Activated naive CD4-positive, alpha-beta T cell treated with anti-CD3 and anti-CD28 coated beads, Interleukin-2, amount 10 ng/mL, durations not matched to agents 7 days and 5 days (primary cell): ENCODE data around the gene ELAVL2.

Source experiments
- CTCF ChIA-PET: fragments of 350-600 bp; sonication (Branson Sonifier 250); formaldehyde crosslinking; loops from one replicate; lab custom pipeline; 2021; ENCODE audit warnings: antibody characterized with exemption; lab: Charles Lee
- DNase-seq: peaks from one replicate; pipeline ENCODE4 v3.0.0-alpha.2; 2020
- H3K27ac Mint-ChIP-seq: one replicate; pipeline ENCODE4 v1.8.0; 2021; ENCODE audit warnings: mild to moderate bottlenecking, moderate library complexity, mixed read lengths
- H3K27me3 Mint-ChIP-seq: one replicate; pipeline ENCODE4 v1.8.0; 2021; ENCODE audit warnings: mild to moderate bottlenecking, mixed read lengths
- H3K36me3 Mint-ChIP-seq: one replicate; pipeline ENCODE4 v1.8.0; 2021; ENCODE audit warnings: mixed read lengths
- H3K4me1 Mint-ChIP-seq: one replicate; pipeline ENCODE4 v1.8.0; 2021; ENCODE audit warnings: mixed read lengths
- H3K4me3 Mint-ChIP-seq: one replicate; pipeline ENCODE4 v1.8.0; 2021; ENCODE audit warnings: mild to moderate bottlenecking, moderate library complexity, mixed read lengths
- H3K9me3 Mint-ChIP-seq: one replicate; pipeline ENCODE4 v1.8.0; 2021; ENCODE audit warnings: mixed read lengths

ELAVL2 gene

DNA sequence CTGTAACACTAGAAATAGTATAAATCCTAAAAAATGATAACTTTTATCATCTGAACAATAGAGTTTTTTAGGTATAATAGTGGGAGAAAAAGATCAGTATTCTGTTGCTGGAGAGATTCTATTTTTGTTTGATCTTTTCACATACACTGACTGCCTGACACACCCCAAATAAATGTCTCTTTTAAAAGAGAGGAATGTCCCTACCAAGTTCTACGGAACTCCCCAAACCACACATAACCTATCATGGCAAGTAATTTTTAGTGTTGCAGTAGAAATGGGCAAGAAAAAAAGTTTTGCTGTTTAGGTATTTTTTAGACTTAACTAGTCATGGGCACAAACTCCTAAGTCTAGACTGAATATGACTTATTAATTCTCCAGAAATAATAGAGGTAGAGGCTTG, 139.1 kb downstream of the ELAVL2 start:
- no peak for DNase-seq
- CTCF ChIA-PET = no interaction called here
- Mint-ChIP-seq H3K9me3 (peaks cover 2% of the 10 kb centered on the region), H3K27ac (no peak overlapping the region), H3K27me3 (no peaks in the 10 kb centered on the region), H3K4me1 (no peaks in the 10 kb centered on the region), H3K4me3 (no peak overlapping the region), H3K36me3 (no peaks in the 10 kb centered on the region)

DNA sequence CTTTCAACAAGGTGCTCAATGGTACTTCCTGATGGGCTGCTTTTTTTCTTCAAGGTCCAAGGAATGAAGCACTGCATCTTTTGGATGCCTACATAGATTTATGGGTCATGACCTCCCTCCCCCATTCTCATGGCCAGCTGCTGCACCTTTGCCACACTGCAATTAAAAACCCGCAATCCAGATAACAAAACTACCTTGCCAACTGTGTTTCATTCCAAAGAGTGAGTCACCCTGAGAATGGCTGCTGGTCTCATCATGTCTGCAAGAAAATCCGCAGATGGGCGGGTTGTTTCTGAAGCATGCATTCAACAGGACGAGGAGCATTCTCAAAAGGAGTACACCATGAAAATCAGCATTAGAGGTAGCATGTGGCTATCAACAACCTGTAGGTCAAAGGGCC, 139.8 kb downstream of the ELAVL2 start:
- Mint-ChIP-seq H3K9me3 (peaks cover 2% of the 10 kb centered on the region), H3K27me3 (no peaks in the 10 kb centered on the region)

DNA sequence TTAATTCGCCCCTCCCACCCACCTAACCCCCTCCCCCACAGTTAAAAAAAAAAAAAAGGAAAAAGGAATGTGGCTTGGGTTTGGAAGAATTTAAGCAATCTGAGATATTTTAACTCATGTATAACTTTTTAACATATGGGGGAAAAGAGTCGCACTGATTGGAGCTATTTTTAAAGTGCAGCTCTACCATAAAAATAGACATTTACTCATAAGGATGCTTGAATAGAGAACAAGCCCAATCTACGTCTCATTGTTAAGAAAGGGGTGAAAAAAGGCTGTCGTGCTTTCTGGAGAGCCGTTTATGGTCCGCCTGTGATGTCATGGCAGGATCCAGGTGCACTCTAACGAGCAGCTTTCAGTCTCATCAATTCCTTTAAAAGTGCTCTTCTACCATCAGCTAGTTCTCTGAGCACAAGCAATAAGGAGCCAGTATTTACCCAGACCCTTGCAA, 142.4 kb downstream of the ELAVL2 start:
- Mint-ChIP-seq H3K4me1 (no peaks in the 10 kb centered on the region), H3K9me3 (peaks cover 6% of the 10 kb centered on the region), H3K36me3 (no peaks in the 10 kb centered on the region), H3K4me3 (no peak overlapping the region), H3K27ac (no peak overlapping the region), H3K27me3 (no peaks in the 10 kb centered on the region)
- DNase-seq = no peak
- CTCF ChIA-PET = no interaction called here

More for the DNA sequence above, 139.8 kb downstream of the ELAVL2 start:
- no peak overlapping the region for H3K4me3 Mint-ChIP-seq
- no peaks in the 10 kb centered on the region for H3K4me1 Mint-ChIP-seq
- no peak for DNase-seq
- H3K36me3 Mint-ChIP-seq = no peaks in the 10 kb centered on the region
- CTCF ChIA-PET = no interaction called here
- H3K27ac Mint-ChIP-seq = no peak overlapping the region

DNA sequence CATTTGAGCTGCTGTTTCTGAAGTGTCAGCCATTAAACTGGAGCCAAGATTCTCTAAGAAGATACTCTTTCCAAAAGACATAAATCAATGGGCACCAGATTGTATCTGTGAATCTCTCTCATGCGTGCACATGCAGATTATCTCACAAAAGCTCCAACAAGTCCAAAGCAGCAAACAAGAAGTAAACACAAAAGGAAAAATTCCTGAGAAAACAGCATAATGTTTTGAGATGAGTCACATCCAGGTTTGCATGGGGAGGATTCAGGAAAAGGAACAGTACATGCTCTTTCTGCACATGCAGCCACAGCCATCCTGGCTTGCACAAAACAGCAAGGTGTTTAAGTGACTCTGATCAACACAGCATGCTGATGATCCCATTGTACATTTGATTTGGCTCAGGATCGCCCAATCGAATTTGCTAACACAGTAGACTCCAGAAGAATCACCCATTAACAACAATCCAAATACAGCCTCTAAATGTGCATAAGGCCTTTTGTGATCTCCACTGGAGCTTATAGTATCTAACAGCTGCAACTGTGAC, 143.1 kb downstream of the ELAVL2 start:
- Mint-ChIP-seq H3K27me3 (no peaks in the 10 kb centered on the region), H3K4me1 (no peaks in the 10 kb centered on the region), H3K9me3 (peaks cover 6% of the 10 kb centered on the region), H3K4me3 (no peak overlapping the region), H3K27ac (no peak overlapping the region), H3K36me3 (no peaks in the 10 kb centered on the region)
- CTCF ChIA-PET = no interaction called here
- DNase-seq = no peak

DNA sequence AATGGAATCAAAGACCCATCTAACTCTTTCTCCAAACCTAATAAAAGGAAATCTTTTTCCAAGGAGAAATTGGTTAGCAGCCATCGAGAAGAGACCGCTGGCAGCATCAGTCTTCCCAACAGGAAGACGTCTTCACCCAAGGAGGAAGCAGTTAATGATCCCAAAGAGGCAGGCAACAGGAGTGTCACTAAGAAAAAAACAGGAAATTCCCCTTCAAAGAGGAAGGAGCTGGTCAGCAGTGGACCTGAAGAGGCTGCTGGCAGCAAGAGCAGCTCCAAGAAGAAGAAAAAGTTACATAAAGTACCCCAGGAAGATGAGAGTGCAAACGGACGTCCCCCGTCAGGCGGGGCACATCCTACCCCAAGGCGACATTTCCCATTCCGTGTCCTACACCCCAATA, 143.7 kb downstream of the ELAVL2 start:
- peaks cover 4% of the 10 kb centered on the region for H3K9me3 Mint-ChIP-seq
- H3K27ac Mint-ChIP-seq = no peak overlapping the region
- no peak for DNase-seq
- H3K27me3 Mint-ChIP-seq = no peaks in the 10 kb centered on the region
- CTCF ChIA-PET = no interaction called here
- H3K4me1 Mint-ChIP-seq = no peaks in the 10 kb centered on the region
- H3K4me3 Mint-ChIP-seq = no peak overlapping the region
- no peaks in the 10 kb centered on the region for H3K36me3 Mint-ChIP-seq

DNA sequence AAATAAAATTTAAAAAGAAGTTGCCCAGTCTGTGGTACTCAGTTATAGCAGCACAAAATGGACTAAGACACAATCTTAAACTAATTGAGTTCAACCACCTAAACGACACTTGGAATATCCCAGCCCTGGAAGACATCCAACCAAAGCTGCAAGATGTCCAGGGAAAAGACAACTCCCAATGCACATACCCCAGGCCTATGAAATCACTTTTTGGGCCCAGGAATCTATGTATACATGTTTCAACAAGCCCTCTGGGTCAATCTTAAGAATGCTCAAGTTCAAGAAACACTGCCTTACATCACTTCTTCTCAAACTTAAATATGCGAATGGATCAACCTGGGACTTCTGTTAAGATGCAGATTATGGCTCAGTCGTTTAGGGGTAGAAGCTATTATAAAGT, 148.6 kb downstream of the ELAVL2 start:
- H3K27ac Mint-ChIP-seq = no peak overlapping the region
- no peak overlapping the region for H3K4me3 Mint-ChIP-seq
- peaks cover 11% of the 10 kb centered on the region for H3K9me3 Mint-ChIP-seq
- DNase-seq = no peak
- H3K27me3 Mint-ChIP-seq = no peaks in the 10 kb centered on the region
- H3K4me1 Mint-ChIP-seq = no peaks in the 10 kb centered on the region
- no peaks in the 10 kb centered on the region for H3K36me3 Mint-ChIP-seq
- CTCF ChIA-PET = no interaction called here

DNA sequence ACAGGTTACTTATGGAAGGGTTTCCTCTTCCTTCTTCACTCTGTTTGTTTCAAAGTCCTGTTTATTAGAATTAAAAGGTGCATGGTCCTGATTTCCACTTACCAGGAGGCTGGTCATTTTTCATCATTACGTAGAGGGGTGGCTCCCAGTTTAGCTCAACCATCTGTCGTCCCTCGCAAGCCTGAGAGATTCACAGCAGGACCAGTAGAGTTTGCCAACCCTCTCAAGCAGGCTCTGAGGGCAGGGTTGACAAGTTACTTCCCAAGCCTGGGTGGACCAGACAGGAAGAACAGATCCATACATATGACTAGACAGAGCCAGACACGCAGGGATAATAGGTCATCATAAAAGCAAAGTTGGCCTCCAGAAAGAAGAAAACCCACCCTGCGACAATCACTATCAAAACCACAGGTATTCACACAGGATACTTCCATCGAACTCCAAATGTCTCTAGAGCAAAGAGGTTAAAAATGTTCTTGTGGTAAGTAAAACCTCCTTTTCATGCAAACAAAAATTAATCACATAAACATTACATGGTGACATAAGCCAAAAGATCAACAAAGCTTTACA, 151.9 kb downstream of the ELAVL2 start:
- Mint-ChIP-seq H3K27ac (no peak overlapping the region), H3K27me3 (no peaks in the 10 kb centered on the region)
- CTCF ChIA-PET = no interaction called here

DNA sequence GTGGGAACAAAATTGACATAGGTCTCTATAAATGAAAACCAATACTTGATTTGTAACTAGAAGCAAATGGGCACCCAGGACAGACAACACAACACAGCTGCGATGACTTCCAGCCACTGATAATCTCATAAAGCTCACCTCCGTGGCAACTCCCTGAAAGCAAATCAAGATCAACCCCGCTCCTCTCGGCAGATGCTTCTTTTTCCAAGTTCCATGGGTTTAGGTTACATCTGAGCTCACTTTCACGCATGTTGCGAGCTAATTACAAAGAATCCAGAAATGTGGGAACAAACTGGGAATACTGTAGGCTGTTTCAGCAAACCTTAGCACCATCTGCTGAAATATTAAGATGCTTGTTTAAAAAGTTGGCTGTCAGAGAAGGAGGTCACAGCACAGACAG, 153.9 kb downstream of the ELAVL2 start:
- Mint-ChIP-seq H3K4me1 (no peaks in the 10 kb centered on the region), H3K27ac (no peak overlapping the region), H3K36me3 (no peaks in the 10 kb centered on the region), H3K4me3 (no peak overlapping the region), H3K27me3 (no peaks in the 10 kb centered on the region), H3K9me3 (peaks cover 12% of the 10 kb centered on the region)
- no peak for DNase-seq
- CTCF ChIA-PET = no interaction called here

More for the DNA sequence above, 151.9 kb downstream of the ELAVL2 start:
- Mint-ChIP-seq H3K9me3 (peaks cover 9% of the 10 kb centered on the region), H3K4me3 (no peak overlapping the region), H3K4me1 (no peaks in the 10 kb centered on the region), H3K36me3 (no peaks in the 10 kb centered on the region)
- no peak for DNase-seq

DNA sequence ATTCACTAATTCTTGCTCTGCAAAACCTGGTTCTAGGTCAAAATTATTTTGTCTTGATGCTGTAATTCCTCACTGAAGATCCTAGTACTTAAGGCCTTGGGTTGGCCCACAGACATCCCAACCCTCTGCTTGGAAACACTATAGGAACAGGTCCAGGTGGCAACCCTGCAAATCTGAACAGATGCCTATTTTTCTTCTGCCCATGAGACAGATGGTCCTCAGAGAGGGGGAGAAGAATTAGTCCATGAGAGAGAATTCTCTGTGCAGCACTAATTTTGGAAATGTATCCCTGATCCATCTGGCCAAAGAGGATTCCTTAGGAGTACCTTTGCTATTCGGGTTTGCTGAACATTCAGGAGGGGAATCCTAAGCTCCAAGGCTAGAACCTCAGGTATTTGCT, 156.3 kb downstream of the ELAVL2 start:
- no peaks in the 10 kb centered on the region for H3K36me3 Mint-ChIP-seq

DNA sequence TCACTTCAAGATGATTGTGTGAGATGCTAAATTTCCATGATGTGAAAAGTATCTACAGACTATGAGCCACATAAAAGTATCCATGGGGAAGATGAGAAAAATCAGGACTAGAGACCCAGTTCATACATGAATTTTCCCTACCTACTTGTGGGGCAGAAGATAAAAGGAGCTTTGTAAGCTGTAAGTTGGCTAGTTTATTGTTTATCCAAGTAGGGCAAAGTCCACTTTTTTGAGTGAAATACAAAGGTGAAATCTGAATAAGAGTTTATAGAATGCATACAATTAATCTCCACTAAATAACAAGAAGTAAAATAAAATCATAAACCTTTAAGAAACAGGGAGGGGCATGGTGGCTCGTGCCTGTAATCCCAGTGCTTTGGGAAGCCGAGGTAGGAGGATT, 160.4 kb downstream of the ELAVL2 start:
- CTCF ChIA-PET = no interaction called here
- H3K36me3 Mint-ChIP-seq = no peaks in the 10 kb centered on the region
- H3K27ac Mint-ChIP-seq = no peak overlapping the region
- no peaks in the 10 kb centered on the region for H3K27me3 Mint-ChIP-seq
- no peak overlapping the region for H3K4me3 Mint-ChIP-seq
- H3K4me1 Mint-ChIP-seq = no peaks in the 10 kb centered on the region
- no peak for DNase-seq
- H3K9me3 Mint-ChIP-seq = peaks cover 5% of the 10 kb centered on the region

More for the DNA sequence above, 156.3 kb downstream of the ELAVL2 start:
- H3K4me3 Mint-ChIP-seq = no peak overlapping the region
- no peak for DNase-seq
- no peak overlapping the region for H3K27ac Mint-ChIP-seq
- CTCF ChIA-PET = no interaction called here
- H3K4me1 Mint-ChIP-seq = no peaks in the 10 kb centered on the region
- H3K27me3 Mint-ChIP-seq = no peaks in the 10 kb centered on the region
- H3K9me3 Mint-ChIP-seq = peaks cover 5% of the 10 kb centered on the region

DNA sequence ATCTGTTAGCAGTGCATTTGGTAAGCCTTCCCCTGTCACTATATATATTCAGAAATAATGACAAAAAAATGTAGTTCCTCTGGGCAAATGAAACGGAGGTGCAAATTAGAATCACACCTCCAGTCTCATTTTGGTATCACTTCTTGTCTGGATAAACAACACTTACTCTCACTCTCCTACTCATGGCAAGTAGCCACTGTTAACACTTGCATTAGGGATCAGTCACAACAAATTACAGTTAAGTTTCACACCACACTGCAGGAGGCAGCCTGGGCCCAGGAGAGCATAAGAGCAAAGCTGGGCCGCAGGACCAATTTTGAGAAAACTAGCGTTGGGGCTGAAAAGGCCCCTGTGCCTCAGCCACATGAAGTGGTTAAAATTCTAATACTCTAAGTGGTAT, 161.0 kb downstream of the ELAVL2 start:
- Mint-ChIP-seq H3K27ac (no peak overlapping the region), H3K9me3 (peaks cover 5% of the 10 kb centered on the region), H3K4me1 (no peaks in the 10 kb centered on the region), H3K4me3 (no peak overlapping the region), H3K27me3 (no peaks in the 10 kb centered on the region), H3K36me3 (no peaks in the 10 kb centered on the region)
- DNase-seq = no peak
- CTCF ChIA-PET = no interaction called here

DNA sequence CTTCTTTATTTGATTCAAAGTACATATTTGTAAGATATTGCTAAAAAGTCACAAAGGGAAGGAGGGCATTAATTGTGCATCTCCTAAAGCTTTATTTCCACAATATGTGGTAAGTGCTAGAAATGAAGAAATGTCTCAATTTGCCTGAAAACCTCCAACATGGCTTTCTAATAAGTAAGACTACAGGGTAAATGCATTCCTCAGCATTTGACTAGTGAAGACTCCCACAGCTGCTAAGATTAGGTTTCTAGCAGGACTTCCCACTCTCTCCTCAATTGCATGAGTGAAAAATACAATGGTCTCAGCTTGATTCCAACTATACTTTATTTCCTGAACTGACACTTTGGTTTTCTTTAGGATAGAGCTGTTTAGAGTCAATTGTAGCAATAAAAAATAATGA, 162.1 kb downstream of the ELAVL2 start:
- no peak for DNase-seq
- no peak overlapping the region for H3K27ac Mint-ChIP-seq
- CTCF ChIA-PET = no interaction called here
- H3K4me3 Mint-ChIP-seq = no peak overlapping the region
- no peaks in the 10 kb centered on the region for H3K4me1 Mint-ChIP-seq
- no peaks in the 10 kb centered on the region for H3K27me3 Mint-ChIP-seq
- no peaks in the 10 kb centered on the region for H3K36me3 Mint-ChIP-seq
- H3K9me3 Mint-ChIP-seq = peaks cover 5% of the 10 kb centered on the region

DNA sequence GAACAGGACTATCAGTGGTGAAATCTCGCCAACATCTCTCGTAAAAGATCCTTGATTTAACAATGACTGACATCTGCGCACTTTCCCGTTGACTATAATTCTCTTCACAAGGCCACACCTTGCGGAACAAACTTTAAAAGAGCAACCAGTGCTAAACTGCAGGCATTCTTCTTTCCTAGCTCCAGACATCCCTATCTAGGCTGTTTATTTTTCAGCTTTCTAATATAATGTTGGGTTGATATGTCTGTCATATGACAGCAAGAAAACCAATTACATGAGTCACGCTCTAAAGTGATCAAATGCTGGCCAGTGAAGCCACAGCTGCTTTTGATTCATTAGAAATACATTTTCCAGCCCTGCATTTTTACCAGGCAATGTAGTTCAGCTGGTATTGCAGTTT, 162.5 kb downstream of the ELAVL2 start:
- Mint-ChIP-seq H3K27ac (no peak overlapping the region), H3K4me1 (no peaks in the 10 kb centered on the region), H3K27me3 (no peaks in the 10 kb centered on the region), H3K4me3 (no peak overlapping the region), H3K9me3 (peaks cover 7% of the 10 kb centered on the region), H3K36me3 (no peaks in the 10 kb centered on the region)
- no peak for DNase-seq
- CTCF ChIA-PET = no interaction called here

DNA sequence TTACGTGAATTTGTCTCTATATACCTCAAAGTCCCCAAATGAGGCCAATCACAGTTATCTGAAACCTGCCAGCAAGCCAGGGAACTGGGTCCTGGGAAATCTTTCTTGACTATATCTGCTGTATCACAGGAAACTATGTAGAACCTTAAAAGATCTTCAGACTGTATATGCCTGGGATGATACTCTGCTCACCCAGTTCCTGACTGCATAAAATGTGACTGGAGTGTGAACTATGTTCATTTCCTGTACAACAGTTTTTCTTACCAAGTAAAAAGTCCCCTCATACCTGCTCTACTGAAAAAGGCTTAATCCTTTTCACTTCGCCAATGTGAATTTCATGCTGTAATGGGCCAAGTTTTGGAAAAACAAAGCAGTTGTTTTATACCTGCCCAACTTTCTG, 162.9 kb downstream of the ELAVL2 start:
- H3K27ac Mint-ChIP-seq = no peak overlapping the region
- no peak for DNase-seq
- H3K9me3 Mint-ChIP-seq = peaks cover 8% of the 10 kb centered on the region
- CTCF ChIA-PET = no interaction called here
- H3K36me3 Mint-ChIP-seq = no peaks in the 10 kb centered on the region
- no peak overlapping the region for H3K4me3 Mint-ChIP-seq
- H3K27me3 Mint-ChIP-seq = no peaks in the 10 kb centered on the region
- no peaks in the 10 kb centered on the region for H3K4me1 Mint-ChIP-seq

DNA sequence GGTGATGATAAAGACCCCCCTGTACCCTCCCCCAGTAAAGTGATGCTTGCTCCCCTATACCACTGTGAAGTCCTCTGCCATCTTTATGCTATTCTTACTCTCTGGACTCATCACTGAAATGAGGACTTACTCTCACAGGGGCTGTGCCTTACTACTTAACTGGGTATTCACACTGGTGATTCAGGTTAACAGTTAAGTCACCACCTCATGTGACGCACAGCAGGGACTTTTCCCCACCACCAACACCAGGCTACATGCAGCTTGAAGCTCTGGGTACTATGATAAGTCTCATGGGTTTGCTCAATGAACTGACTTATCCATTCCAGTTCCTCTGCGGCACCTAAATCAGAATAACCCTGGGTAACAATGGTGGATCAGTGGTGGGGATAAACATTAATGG, 163.7 kb downstream of the ELAVL2 start:
- Mint-ChIP-seq H3K9me3 (peaks cover 3% of the 10 kb centered on the region), H3K36me3 (no peaks in the 10 kb centered on the region), H3K27me3 (no peaks in the 10 kb centered on the region), H3K27ac (no peak overlapping the region), H3K4me1 (no peaks in the 10 kb centered on the region), H3K4me3 (no peak overlapping the region)
- no peak for DNase-seq
- CTCF ChIA-PET = no interaction called here
